ENCODE measurements around the gene PILRA. TPM values are rescaled to one million over a fixed set of nuclear protein-coding genes. Genes with fewer than 3 reads are reported as not detected.
"Not testable (repeated sequence)": the region's sequence is repeated elsewhere in the genome, so short reads cannot be mapped to it uniquely, and the experiment has no call there.

The PILRA gene
- total and polyA plus RNA-seq, 2 donors from 2014 or later, result 15.4 to 18.8 TPM

- intact Hi-C loops (cut with DNase I), result no loop called here
- no peak overlapping the region for H3K9ac ChIP-seq (ENCODE audit: low read length in 3 of 3)
- DNase-seq, result peak in 1 of 5 donors; percentile 18
- no peaks in the 10 kb centered on the region for H3K27me3 ChIP-seq (ENCODE audit: control insufficient read depth, insufficient read depth, low read length)
- no peaks in the 10 kb centered on the region for H3K9me3 ChIP-seq (ENCODE audit: control insufficient read depth in 2 of 3, insufficient read depth in 1 of 3, low read length in 3 of 3)
- peaks cover 4 to 21% (median 16%) of the 10 kb centered on the region in 3 donors for H3K36me3 ChIP-seq (ENCODE audit: control insufficient read depth in 2 of 3, insufficient read depth in 3 of 3, low read length in 3 of 3)
- no peaks in the 10 kb centered on the region for H3K4me1 ChIP-seq (ENCODE audit: control insufficient read depth in 2 of 3, insufficient read depth in 2 of 3, low read depth in 1 of 3, low read length in 3 of 3)
- no peak overlapping the region for H3K4me3 ChIP-seq (ENCODE audit: low read length in 3 of 3)
- TF ChIP-seq, protein P1, sequence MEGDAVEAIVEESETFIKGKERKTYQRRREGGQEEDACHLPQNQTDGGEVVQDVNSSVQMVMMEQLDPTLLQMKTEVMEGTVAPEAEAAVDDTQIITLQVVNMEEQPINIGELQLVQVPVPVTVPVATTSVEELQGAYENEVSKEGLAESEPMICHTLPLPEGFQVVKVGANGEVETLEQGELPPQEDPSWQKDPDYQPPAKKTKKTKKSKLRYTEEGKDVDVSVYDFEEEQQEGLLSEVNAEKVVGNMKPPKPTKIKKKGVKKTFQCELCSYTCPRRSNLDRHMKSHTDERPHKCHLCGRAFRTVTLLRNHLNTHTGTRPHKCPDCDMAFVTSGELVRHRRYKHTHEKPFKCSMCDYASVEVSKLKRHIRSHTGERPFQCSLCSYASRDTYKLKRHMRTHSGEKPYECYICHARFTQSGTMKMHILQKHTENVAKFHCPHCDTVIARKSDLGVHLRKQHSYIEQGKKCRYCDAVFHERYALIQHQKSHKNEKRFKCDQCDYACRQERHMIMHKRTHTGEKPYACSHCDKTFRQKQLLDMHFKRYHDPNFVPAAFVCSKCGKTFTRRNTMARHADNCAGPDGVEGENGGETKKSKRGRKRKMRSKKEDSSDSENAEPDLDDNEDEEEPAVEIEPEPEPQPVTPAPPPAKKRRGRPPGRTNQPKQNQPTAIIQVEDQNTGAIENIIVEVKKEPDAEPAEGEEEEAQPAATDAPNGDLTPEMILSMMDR (IDR thresholded peaks at IDR 0.05; ENCODE audit: borderline replicate concordance, extremely low read depth, insufficient read depth), result no peak
- no peak for FAIRE-seq
- no peak overlapping the region for H3K27ac ChIP-seq (ENCODE audit: low read depth in 2 of 2, low read length in 2 of 2)
Observed at GRCh38 chr7:100342765-100343164, 30.5 kb upstream of the PILRA start.

GRCh38 chr7:100344124-100344559 is 29.1 kb upstream of the PILRA start:
- FAIRE-seq; H3K27ac ChIP-seq (ENCODE audit: low read depth in 2 of 2, low read length in 2 of 2); H3K9ac ChIP-seq (ENCODE audit: low read length in 3 of 3); H3K4me3 ChIP-seq (ENCODE audit: low read length in 3 of 3); intact Hi-C loops (cut with DNase I); H3K4me1 ChIP-seq (ENCODE audit: control insufficient read depth in 2 of 3, insufficient read depth in 2 of 3, low read depth in 1 of 3, low read length in 3 of 3); H3K27me3 ChIP-seq (ENCODE audit: control insufficient read depth, insufficient read depth, low read length); H3K9me3 ChIP-seq (ENCODE audit: control insufficient read depth in 2 of 3, insufficient read depth in 1 of 3, low read length in 3 of 3): not testable (repeated sequence)
- DNase-seq, result peak in 1 of 5 donors; percentile 22
- H3K36me3 ChIP-seq (ENCODE audit: control insufficient read depth in 2 of 3, insufficient read depth in 3 of 3, low read length in 3 of 3), result peaks cover 7 to 22% (median 20%) of the 10 kb centered on the region in 3 donors

DNA sequence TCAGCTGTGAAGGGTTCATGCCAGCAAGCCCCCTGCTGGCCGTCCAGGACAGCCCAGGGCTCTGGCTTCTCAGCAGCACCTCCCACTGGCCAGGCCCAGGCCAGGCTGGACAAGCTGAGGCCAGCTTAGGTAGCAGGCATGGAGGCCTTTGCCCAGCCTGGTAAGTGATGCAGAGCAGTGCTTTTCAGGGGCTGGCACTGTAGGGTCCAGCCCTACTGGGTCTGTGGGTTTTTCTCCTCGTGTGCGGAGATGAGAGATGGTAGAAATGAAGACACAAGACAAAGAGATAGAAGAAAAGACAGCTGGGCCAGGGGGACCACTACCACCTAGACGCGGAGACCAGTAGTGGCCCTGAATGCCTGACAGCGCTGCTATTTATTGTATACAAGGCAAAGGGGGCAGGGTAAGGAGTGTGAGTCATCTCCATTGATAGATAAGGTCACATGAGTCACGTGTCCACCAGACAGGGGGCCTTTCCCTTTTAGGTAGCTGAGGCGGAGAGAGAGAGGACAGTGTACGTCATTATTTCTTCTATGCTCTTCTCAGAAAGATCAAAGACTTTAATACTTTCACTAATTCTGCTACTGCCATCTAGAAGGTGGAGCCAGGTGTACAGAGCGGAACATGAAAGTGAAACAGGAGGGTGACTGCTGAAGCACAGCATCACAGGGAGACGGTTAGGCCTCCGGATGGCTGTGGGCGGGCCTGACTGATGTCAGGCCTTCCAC is 28.6 kb upstream of the PILRA start:
- H3K4me1 ChIP-seq (ENCODE audit: control insufficient read depth in 2 of 3, insufficient read depth in 2 of 3, low read depth in 1 of 3, low read length in 3 of 3), result not testable (repeated sequence)

GRCh38 chr7:100345288-100345672 is 28.0 kb upstream of the PILRA start:
- H3K36me3 ChIP-seq (ENCODE audit: control insufficient read depth in 2 of 3, insufficient read depth in 3 of 3, low read length in 3 of 3), result peaks cover 7 to 30% (median 26%) of the 10 kb centered on the region in 3 donors
- H3K9ac ChIP-seq (ENCODE audit: low read length in 3 of 3); FAIRE-seq; intact Hi-C loops (cut with DNase I); H3K4me3 ChIP-seq (ENCODE audit: low read length in 3 of 3); H3K9me3 ChIP-seq (ENCODE audit: control insufficient read depth in 2 of 3, insufficient read depth in 1 of 3, low read length in 3 of 3); H3K27ac ChIP-seq (ENCODE audit: low read depth in 2 of 2, low read length in 2 of 2); H3K27me3 ChIP-seq (ENCODE audit: control insufficient read depth, insufficient read depth, low read length); H3K4me1 ChIP-seq (ENCODE audit: control insufficient read depth in 2 of 3, insufficient read depth in 2 of 3, low read depth in 1 of 3, low read length in 3 of 3): not testable (repeated sequence)
- TF ChIP-seq, protein P1 (IDR thresholded peaks at IDR 0.05; ENCODE audit: borderline replicate concordance, extremely low read depth, insufficient read depth), result peak; percentile 48
- peak; percentile 57 to 90 (median 62) for DNase-seq

More for the DNA sequence above, 28.6 kb upstream of the PILRA start:
- H3K4me3 ChIP-seq (ENCODE audit: low read length in 3 of 3); H3K27ac ChIP-seq (ENCODE audit: low read depth in 2 of 2, low read length in 2 of 2); FAIRE-seq; intact Hi-C loops (cut with DNase I); H3K9ac ChIP-seq (ENCODE audit: low read length in 3 of 3); H3K27me3 ChIP-seq (ENCODE audit: control insufficient read depth, insufficient read depth, low read length); H3K9me3 ChIP-seq (ENCODE audit: control insufficient read depth in 2 of 3, insufficient read depth in 1 of 3, low read length in 3 of 3): not testable (repeated sequence)
- peaks cover 7 to 27% (median 23%) of the 10 kb centered on the region in 3 donors for H3K36me3 ChIP-seq (ENCODE audit: control insufficient read depth in 2 of 3, insufficient read depth in 3 of 3, low read length in 3 of 3)
- peak in 4 of 5 donors; percentile 32 to 53 (median 46) for DNase-seq
